NT2/D1 (cell line): ENCODE results near the gene PDCD2L.

Source experiments
- SUZ12 ChIP-seq: IDR thresholded peaks from 2 replicates; pipeline ENCODE4 v1.6.1; 2011; ENCODE audit not compliant: insufficient read length, insufficient read depth; ENCODE audit errors: extremely low read depth
- ZNF274 ChIP-seq: IDR thresholded peaks from 2 replicates; pipeline ENCODE4 v1.6.1; 2011; ENCODE audit warnings: mild to moderate bottlenecking, low read depth, low read length

- TF ChIP-seq ZNF274: no peak
- TF ChIP-seq SUZ12: no peak
Measured at GRCh38 chr19:34403784-34404108, 453 bp upstream of the PDCD2L start.
